ENCODE data around the gene LGALS1.

The LGALS1 gene

DNA sequence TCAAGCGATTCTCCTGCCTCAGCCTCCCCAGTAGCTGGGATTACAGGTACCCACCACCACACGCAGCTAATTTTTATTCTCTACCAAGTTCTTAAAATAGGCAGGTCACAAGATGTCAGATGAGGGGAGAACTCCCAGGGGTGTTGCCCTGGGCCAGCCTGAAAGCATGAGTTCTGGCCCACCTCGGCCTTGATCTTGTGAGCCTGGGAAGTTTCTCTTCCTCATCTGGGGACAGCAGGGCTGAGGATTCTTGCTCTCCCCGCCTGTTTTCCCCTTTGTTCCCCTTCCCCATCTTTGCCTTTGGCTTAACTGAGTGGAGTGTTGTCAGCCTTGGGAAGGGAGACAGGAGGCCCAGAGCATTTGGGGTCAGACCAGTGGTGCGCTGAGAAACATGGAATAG is 13.4 kb upstream of the LGALS1 start:
- TF ChIP-seq GATA1 (IDR thresholded peaks at IDR 0.05; ENCODE audit: low read depth, low read length) = no peak
- TF ChIP-seq POLR2A (IDR thresholded peaks at IDR 0.05; ENCODE audit: low read length) = no peak
- DNase-seq = no peak

GRCh38 chr22:37663521-37664140 is 11.8 kb upstream of the LGALS1 start:
- TF ChIP-seq POLR2A (IDR thresholded peaks at IDR 0.05; ENCODE audit: low read length) = no peak
- TF ChIP-seq GATA1 (IDR thresholded peaks at IDR 0.05; ENCODE audit: low read depth, low read length) = no peak
- DNase-seq = no peak

GRCh38 chr22:37664249-37665101 is 11.0 kb upstream of the LGALS1 start:
- TF ChIP-seq POLR2A (IDR thresholded peaks at IDR 0.05; ENCODE audit: low read length) (no peak), GATA1 (IDR thresholded peaks at IDR 0.05; ENCODE audit: low read depth, low read length) (no peak)
- no peak for DNase-seq

DNA sequence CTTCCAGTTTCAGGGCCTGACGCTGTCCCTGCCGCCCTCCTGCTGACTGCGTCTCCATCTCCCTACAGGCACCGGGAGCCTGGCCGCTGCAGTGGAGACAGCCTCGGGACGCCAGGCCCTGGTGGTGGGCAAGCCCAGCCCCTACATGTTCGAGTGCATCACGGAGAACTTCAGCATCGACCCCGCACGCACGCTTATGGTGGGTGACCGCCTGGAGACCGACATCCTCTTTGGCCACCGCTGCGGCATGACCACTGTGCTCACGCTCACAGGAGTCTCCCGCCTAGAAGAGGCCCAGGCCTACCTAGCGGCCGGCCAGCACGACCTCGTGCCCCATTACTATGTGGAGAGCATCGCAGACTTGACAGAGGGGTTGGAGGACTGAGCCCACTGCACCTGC is 9.9 kb upstream of the LGALS1 start:
- DNase-seq = no peak
- TF ChIP-seq GATA1 (IDR thresholded peaks at IDR 0.05; ENCODE audit: low read depth, low read length) (no peak), POLR2A (IDR thresholded peaks at IDR 0.05; ENCODE audit: low read length) (no peak)

- DNase-seq = no peak
- TF ChIP-seq GATA1 (IDR thresholded peaks at IDR 0.05; ENCODE audit: low read depth, low read length) (no peak), POLR2A (IDR thresholded peaks at IDR 0.05; ENCODE audit: low read length) (no peak)
These were observed 5.8 kb upstream of the LGALS1 start for GRCh38 chr22:37669586-37669985.

- DNase-seq = no peak
- TF ChIP-seq POLR2A (IDR thresholded peaks at IDR 0.05; ENCODE audit: low read length) (no peak), GATA1 (IDR thresholded peaks at IDR 0.05; ENCODE audit: low read depth, low read length) (no peak)
These were observed 3.1 kb upstream of the LGALS1 start for GRCh38 chr22:37672206-37672919.

DNA sequence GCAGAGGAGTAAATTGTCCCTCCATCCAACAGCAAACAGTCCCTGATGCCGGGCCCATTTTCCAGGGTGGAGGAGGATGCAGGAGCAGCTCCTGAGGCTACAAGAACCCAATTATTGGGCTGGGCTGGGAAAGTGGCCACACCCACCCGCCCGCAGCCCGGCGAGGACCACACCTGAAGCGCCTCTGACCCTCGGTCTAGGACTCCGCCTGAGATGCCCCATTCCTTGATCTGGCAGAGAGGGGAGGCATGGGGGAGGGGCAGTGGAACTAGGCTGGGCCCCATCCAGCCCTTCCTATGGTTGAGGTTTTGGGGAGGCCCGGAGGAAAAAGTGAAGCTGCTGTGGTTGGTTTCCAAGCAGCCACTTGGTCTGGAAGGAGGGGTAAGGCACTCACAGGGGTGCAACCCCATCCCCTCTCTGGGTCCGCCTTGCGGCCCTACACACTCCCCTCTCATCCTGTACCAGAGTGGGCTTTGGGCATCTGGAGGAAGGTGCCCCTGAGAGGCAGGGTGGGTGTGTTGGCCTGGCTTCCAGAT is 2.4 kb upstream of the LGALS1 start:
- no peak for DNase-seq
- TF ChIP-seq POLR2A (IDR thresholded peaks at IDR 0.05; ENCODE audit: low read length) = no peak
- TF ChIP-seq GATA1 (IDR thresholded peaks at IDR 0.05; ENCODE audit: low read depth, low read length) = no peak

GRCh38 chr22:37674248-37674647 is 1.2 kb upstream of the LGALS1 start:
- no peak for DNase-seq
- TF ChIP-seq POLR2A (IDR thresholded peaks at IDR 0.05; ENCODE audit: low read length) = no peak
- no peak for TF ChIP-seq GATA1 (IDR thresholded peaks at IDR 0.05; ENCODE audit: low read depth, low read length)

- DNase-seq = no peak
- TF ChIP-seq GATA1 (IDR thresholded peaks at IDR 0.05; ENCODE audit: low read depth, low read length) (no peak), POLR2A (IDR thresholded peaks at IDR 0.05; ENCODE audit: low read length) (no peak)
These were observed 697 bp downstream of the LGALS1 start for GRCh38 chr22:37675930-37676735.

DNA sequence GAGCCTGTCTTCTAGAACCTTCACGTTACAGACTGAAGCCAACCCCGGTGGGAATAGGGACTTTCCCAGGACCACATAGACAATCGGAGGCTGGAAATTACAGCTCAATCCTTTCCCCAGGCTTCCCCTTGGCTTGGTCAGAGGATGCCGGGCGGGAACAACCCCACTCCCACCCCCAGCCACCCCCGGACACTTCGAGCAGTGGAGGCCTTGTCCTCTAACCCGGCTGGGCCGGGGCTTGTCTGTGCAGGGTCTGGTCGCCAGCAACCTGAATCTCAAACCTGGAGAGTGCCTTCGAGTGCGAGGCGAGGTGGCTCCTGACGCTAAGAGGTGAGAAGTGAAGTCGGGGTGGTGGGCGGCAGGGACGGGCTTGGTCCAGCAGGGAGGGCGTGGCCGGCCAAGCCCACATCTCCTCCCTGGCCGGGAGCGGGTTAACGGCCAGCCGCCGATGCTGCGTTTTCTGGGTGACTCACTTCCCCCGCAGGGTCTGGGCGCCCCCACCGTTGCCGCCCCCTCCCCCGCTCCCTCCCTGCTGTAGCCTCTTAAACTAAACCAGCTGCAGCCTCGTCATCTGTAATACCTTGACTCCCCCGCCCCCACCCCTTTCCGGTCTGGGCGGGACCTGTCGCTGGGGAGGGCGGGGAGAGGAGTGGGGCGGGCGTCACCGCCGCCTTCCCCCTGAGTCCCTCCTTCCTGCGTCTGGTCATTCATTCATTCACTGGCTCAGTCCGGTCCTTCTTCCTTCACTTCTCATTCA is 1.5 kb downstream of the LGALS1 start:
- DNase-seq = peak; percentile 79 to 84
- no peak for TF ChIP-seq POLR2A (IDR thresholded peaks at IDR 0.05; ENCODE audit: low read length)
- TF ChIP-seq GATA1 (IDR thresholded peaks at IDR 0.05; ENCODE audit: low read depth, low read length) = no peak

GRCh38 chr22:37677493-37677974 is 2.1 kb downstream of the LGALS1 start:
- TF ChIP-seq POLR2A (IDR thresholded peaks at IDR 0.05; ENCODE audit: low read length) = no peak
- TF ChIP-seq GATA1 (IDR thresholded peaks at IDR 0.05; ENCODE audit: low read depth, low read length) = no peak
- DNase-seq = no peak

- TF ChIP-seq POLR2A (IDR thresholded peaks at IDR 0.05; ENCODE audit: low read length) = no peak
- no peak for TF ChIP-seq GATA1 (IDR thresholded peaks at IDR 0.05; ENCODE audit: low read depth, low read length)
- no peak for DNase-seq
These were observed 2.9 kb downstream of the LGALS1 start for GRCh38 chr22:37678372-37678771.
